DND-41 (cell line): ENCODE results near the gene GYS2.

Source experiments
- CTCF ChIP-seq: IDR thresholded peaks from 2 replicates; pipeline ENCODE4 v1.5.1; 2012; ENCODE audit warnings: borderline replicate concordance, low read length, moderate library complexity, mild to moderate bottlenecking; ENCODE audit not compliant: poor library complexity, severe bottlenecking; ENCODE audit errors: extremely low read depth
- EZH2 ChIP-seq: IDR thresholded peaks from 3 replicates; pipeline ENCODE4 v1.6.1; 2012; ENCODE audit warnings: borderline replicate concordance, low read depth, mild to moderate bottlenecking, moderate library complexity, low read length, inconsistent platforms; ENCODE audit not compliant: severe bottlenecking

DNA sequence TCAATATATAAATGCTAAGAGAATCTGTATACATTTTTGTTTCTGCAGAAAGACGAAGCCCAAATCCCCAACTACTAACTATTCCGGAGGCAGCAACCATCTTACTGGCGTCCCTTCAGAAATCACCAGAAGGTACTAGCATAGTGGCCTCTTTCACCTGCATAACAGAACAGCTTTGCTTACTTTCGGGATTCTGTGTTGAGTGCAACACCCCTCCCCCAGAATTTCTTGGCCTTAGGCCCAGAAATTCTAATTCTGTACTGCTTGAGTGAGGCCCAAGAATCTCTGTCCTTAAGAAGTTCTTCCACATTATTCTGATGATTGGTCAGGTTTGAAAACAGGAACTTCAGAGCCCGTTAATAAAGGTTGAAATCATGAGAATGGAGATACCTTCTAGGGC is 75.7 kb downstream of the GYS2 start:
- no peak for TF ChIP-seq CTCF
- no peak for TF ChIP-seq EZH2
